Keratinocyte (primary cell): ENCODE results near the gene CACNA1B. TPM values are rescaled to one million over a fixed set of nuclear protein-coding genes. Genes with fewer than 3 reads are reported as not detected.

Experiments
- DNase-seq: peaks from one replicate; pipeline ENCODE4 v3.0.0-alpha.2; 2011; ENCODE audit warnings: low read depth, missing footprints, low spot score
- FAIRE-seq: peaks from 2 replicates; lab custom pipeline; 2011; peaks lifted over from hg19 to GRCh38; lab: Jason Lieb, UNC
- H2AFZ ChIP-seq: 2 replicates; pipeline ENCODE4 v1.6.0; 2012; ENCODE audit warnings: low read length, control low read depth, inconsistent platforms; ENCODE audit not compliant: control insufficient read depth
- H3K27ac ChIP-seq: 2 replicates; pipeline ENCODE4 v1.5.1; 2011; ENCODE audit warnings: low read length; ENCODE audit not compliant: control insufficient read depth, insufficient read depth
- H3K27me3 ChIP-seq: 3 replicates; pipeline ENCODE4 v1.6.0; 2011; ENCODE audit warnings: low read length; ENCODE audit not compliant: control insufficient read depth, insufficient read depth; ENCODE audit errors: extremely low read depth
- H3K36me3 ChIP-seq, 2 experiments: 2 replicates in 1 of 2; 3 replicates in 1 of 2; pipeline ENCODE4 v1.5.1; 2011; ENCODE audit warnings: low read length in 2 of 2, mild to moderate bottlenecking in 1 of 2; ENCODE audit not compliant: control insufficient read depth in 2 of 2, insufficient read depth in 2 of 2; ENCODE audit errors: extremely low read depth in 1 of 2
- H3K4me1 ChIP-seq: 3 replicates; pipeline ENCODE4 v1.5.1; 2011; ENCODE audit warnings: low read length; ENCODE audit not compliant: control insufficient read depth, insufficient read depth; ENCODE audit errors: extremely low read depth
- H3K4me2 ChIP-seq: 3 replicates; pipeline ENCODE4 v1.6.0; 2011; ENCODE audit warnings: low read depth, low read length; ENCODE audit not compliant: control insufficient read depth, insufficient read depth; ENCODE audit errors: extremely low read depth
- H3K4me3 ChIP-seq, 3 experiments: fragments of 200-600 bp in 1 of 3; sonication (generic) in 1 of 3; 2 replicates in 2 of 3; 3 replicates in 1 of 3; pipeline ENCODE4 v1.5.1; 2011 to 2016; ENCODE audit warnings: low read length in 3 of 3, mild to moderate bottlenecking in 3 of 3, control low read depth in 2 of 3, inconsistent platforms in 1 of 3, low read depth in 1 of 3, mixed read lengths in 1 of 3, mixed run types in 1 of 3, moderate library complexity in 1 of 3; ENCODE audit not compliant: control insufficient read depth in 2 of 3, insufficient read depth in 2 of 3; ENCODE audit errors: extremely low read depth in 1 of 3
- H3K79me2 ChIP-seq: 2 replicates; pipeline ENCODE4 v1.6.0; 2012; ENCODE audit warnings: low read length; ENCODE audit not compliant: control insufficient read depth, insufficient read depth
- H3K9ac ChIP-seq: 3 replicates; pipeline ENCODE4 v1.6.0; 2011; ENCODE audit warnings: low read length; ENCODE audit not compliant: control insufficient read depth, insufficient read depth; ENCODE audit errors: extremely low read depth
- H3K9me1 ChIP-seq: 3 replicates; pipeline ENCODE4 v1.6.0; 2011; ENCODE audit warnings: low read length; ENCODE audit not compliant: control insufficient read depth, insufficient read depth; ENCODE audit errors: extremely low read depth
- H3K9me3 ChIP-seq: 2 replicates; pipeline ENCODE4 v1.5.1; 2012; ENCODE audit warnings: low read depth, low read length; ENCODE audit not compliant: control insufficient read depth
- H4K20me1 ChIP-seq: 3 replicates; pipeline ENCODE4 v1.6.0; 2011; ENCODE audit warnings: low read length; ENCODE audit not compliant: control insufficient read depth, insufficient read depth; ENCODE audit errors: extremely low read depth
- EZH2 ChIP-seq: IDR thresholded peaks from one replicate; pipeline ENCODE4 v1.6.1; 2012; ENCODE audit warnings: inconsistent platforms, mild to moderate bottlenecking, low read length, moderate library complexity
- dilution Hi-C: fragments of 300-500 bp; cut with MboI; formaldehyde crosslinking; loops from one replicate; pipeline ENCODE4 v1.7.0; 2020; ENCODE audit warnings: low sequenced_read_pairs; ENCODE audit not compliant: extremely low pct_ligation_motif_present
- polyA plus RNA-seq, 5 experiments: library from polyadenylated mRNA; depleted of rRNA in 3 of 5; stranded (reverse) in 3 of 5; stranded (forward) in 1 of 5; unstranded in 1 of 5; fragments of >200 nt; gene quantifications; 1 replicate in 1 of 5; 2 replicates in 3 of 5; 3 replicates in 1 of 5; pipeline versions ENCODE4 v1.2.1 to v1.2.3, GENCODE V29; 2011 to 2012; ENCODE audit warnings: missing spikeins in 2 of 5, low read depth in 1 of 5, low replicate concordance in 1 of 5
- TF ChIP-seq, protein P1 (sequence below), 3 experiments: IDR thresholded peaks in 1 of 3; conservative IDR thresholded peaks in 1 of 3; optimal IDR thresholded peaks in 1 of 3; 2 replicates in 2 of 3; 3 replicates in 1 of 3; pipeline versions ENCODE3 to v1.5.1; 2011; ENCODE audit warnings: low read length in 3 of 3, mild to moderate bottlenecking in 3 of 3, moderate library complexity in 2 of 3, control low read depth in 1 of 3, inconsistent platforms in 1 of 3; ENCODE audit not compliant: insufficient read depth in 2 of 3; ENCODE audit errors: extremely low read depth in 1 of 3

Gene CACNA1B
- polyA plus RNA-seq, 1 donor (not counting 4 experiments of a cell fraction or from before 2014, with no cell fraction given), result 0.01 TPM

DNA sequence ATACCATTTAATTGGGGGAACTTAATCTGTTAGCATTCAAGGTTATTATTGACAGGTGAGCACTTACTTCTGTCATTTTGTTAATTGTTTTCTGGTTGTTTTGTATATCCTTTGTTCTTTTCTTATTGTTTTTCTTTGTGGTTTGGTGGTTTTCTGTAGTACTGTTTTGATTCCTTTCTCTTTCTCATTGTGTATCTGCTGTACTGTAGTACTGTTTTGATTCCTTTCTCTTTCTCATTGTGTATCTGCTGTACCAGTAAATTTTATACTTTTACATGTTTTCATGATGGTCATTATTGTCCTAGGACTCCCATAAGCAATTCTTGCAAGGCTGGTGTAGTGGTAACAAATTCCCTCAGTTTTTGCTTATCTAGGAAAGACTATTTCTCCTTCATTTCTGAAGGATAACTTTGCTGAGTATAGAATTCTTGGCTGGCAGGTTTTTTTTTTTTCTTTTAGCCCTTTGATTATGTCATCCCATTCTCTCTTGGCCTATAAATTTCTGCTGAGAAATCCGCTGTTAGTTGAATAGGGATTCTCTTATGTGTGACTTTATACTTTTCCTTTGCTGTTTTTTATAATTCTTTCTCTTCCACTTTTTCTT lies 24.1 kb upstream of the CACNA1B start:
- Histone ChIP-seq H4K20me1 (no peaks in the 10 kb centered on the region), H3K4me1 (no peaks in the 10 kb centered on the region), H3K36me3 (no peaks in the 10 kb centered on the region), H3K79me2 (no peaks in the 10 kb centered on the region), H2AFZ (no peak overlapping the region), H3K27me3 (no peaks in the 10 kb centered on the region), H3K9me3 (no peaks in the 10 kb centered on the region), H3K4me2 (no peak overlapping the region), H3K9ac (no peak overlapping the region), H3K9me1 (no peaks in the 10 kb centered on the region), H3K4me3 (no peak overlapping the region), H3K27ac (no peak overlapping the region)
- FAIRE-seq, result no peak
- no peak for DNase-seq
- TF ChIP-seq EZH2, result no peak
- TF ChIP-seq, protein P1, sequence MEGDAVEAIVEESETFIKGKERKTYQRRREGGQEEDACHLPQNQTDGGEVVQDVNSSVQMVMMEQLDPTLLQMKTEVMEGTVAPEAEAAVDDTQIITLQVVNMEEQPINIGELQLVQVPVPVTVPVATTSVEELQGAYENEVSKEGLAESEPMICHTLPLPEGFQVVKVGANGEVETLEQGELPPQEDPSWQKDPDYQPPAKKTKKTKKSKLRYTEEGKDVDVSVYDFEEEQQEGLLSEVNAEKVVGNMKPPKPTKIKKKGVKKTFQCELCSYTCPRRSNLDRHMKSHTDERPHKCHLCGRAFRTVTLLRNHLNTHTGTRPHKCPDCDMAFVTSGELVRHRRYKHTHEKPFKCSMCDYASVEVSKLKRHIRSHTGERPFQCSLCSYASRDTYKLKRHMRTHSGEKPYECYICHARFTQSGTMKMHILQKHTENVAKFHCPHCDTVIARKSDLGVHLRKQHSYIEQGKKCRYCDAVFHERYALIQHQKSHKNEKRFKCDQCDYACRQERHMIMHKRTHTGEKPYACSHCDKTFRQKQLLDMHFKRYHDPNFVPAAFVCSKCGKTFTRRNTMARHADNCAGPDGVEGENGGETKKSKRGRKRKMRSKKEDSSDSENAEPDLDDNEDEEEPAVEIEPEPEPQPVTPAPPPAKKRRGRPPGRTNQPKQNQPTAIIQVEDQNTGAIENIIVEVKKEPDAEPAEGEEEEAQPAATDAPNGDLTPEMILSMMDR (optimal IDR thresholded peaks at IDR 0.05 in 1 of 3, IDR thresholded peaks at IDR 0.05 in 1 of 3, conservative IDR thresholded peaks at IDR 0.05 in 1 of 3; ENCODE audit: extremely low read depth in 1 of 3, insufficient read depth in 2 of 3, low read length in 3 of 3), result no peak
- dilution Hi-C loops, result no loop called here

- Histone ChIP-seq H3K9ac (no peak overlapping the region), H3K36me3 (no peaks in the 10 kb centered on the region), H3K4me3 (no peak overlapping the region), H3K27me3 (peaks cover 7% of the 10 kb centered on the region), H4K20me1 (no peaks in the 10 kb centered on the region), H3K79me2 (no peaks in the 10 kb centered on the region), H3K9me3 (no peaks in the 10 kb centered on the region), H3K27ac (no peak overlapping the region), H3K9me1 (no peaks in the 10 kb centered on the region), H3K4me2 (no peak overlapping the region), H3K4me1 (no peaks in the 10 kb centered on the region), H2AFZ (no peak overlapping the region)
- dilution Hi-C loops, result no loop called here
- FAIRE-seq (no peak), DNase-seq (no peak)
- TF ChIP-seq EZH2, result no peak
Observed at GRCh38 chr9:137860361-137860760, 17.2 kb upstream of the CACNA1B start.
